Hepatocyte (in vitro differentiated cells): ENCODE data around the gene GNG7. TPM values are rescaled to one million over a fixed set of nuclear protein-coding genes. Genes with fewer than 3 reads are reported as not detected.

ENCODE experiments used
- DNase-seq: peaks from one replicate; pipeline ENCODE4 v3.0.0-alpha.2; 2016; ENCODE audit warnings: low spot score
- H2AFZ ChIP-seq: fragments of 200-600 bp; sonication (generic); 2 replicates; pipeline ENCODE4 v1.6.0; 2016; ENCODE audit warnings: antibody characterized with exemption, mild to moderate bottlenecking
- H3K27ac ChIP-seq: fragments of 200-600 bp; sonication (generic); 2 replicates; pipeline ENCODE4 v1.5.1; 2016; ENCODE audit warnings: mild to moderate bottlenecking
- H3K27me3 ChIP-seq: fragments of 200-600 bp; sonication (generic); 2 replicates; pipeline ENCODE4 v1.6.1; 2016
- H3K36me3 ChIP-seq: fragments of 200-600 bp; sonication (generic); replicated peaks from 2 replicates; pipeline ENCODE4 v1.5.1; 2016; ENCODE audit warnings: low read depth; ENCODE audit not compliant: insufficient read depth
- H3K4me1 ChIP-seq: fragments of 200-600 bp; sonication (generic); 2 replicates; pipeline ENCODE4 v1.5.1; 2016; ENCODE audit warnings: mild to moderate bottlenecking, moderate library complexity; ENCODE audit not compliant: insufficient read depth
- H3K4me2 ChIP-seq: fragments of 200-600 bp; sonication (generic); 2 replicates; pipeline ENCODE4 v1.6.0; 2016
- H3K4me3 ChIP-seq: fragments of 200-600 bp; sonication (generic); 2 replicates; pipeline ENCODE4 v1.5.1; 2016; ENCODE audit warnings: mild to moderate bottlenecking
- H3K79me2 ChIP-seq: fragments of 200-600 bp; sonication (generic); 2 replicates; pipeline ENCODE4 v1.6.0; 2017; ENCODE audit warnings: mild to moderate bottlenecking
- H3K9me2 ChIP-seq: fragments of 200-600 bp; sonication (generic); replicated peaks from 2 replicates; pipeline ENCODE4 v1.6.0; 2017; ENCODE audit warnings: mild to moderate bottlenecking; ENCODE audit not compliant: insufficient read depth
- H3K9me3 ChIP-seq: fragments of 200-600 bp; sonication (generic); 2 replicates; pipeline ENCODE4 v1.5.1; 2016; ENCODE audit warnings: low read depth, mild to moderate bottlenecking
- H4K20me1 ChIP-seq: fragments of 200-600 bp; sonication (generic); 2 replicates; pipeline ENCODE4 v1.6.0; 2016; ENCODE audit warnings: mild to moderate bottlenecking; ENCODE audit not compliant: insufficient read depth, poor library complexity, severe bottlenecking
- CTCF ChIP-seq: fragments of 200-600 bp; sonication (generic); IDR thresholded peaks from 2 replicates; pipeline ENCODE4 v1.5.1; 2016; ENCODE audit warnings: antibody characterized with exemption, mild to moderate bottlenecking; ENCODE audit not compliant: poor library complexity
- EZH2 ChIP-seq: fragments of 200-600 bp; sonication (generic); IDR thresholded peaks from 2 replicates; pipeline ENCODE4 v1.6.1; 2016; ENCODE audit warnings: antibody characterized with exemption, mild to moderate bottlenecking, borderline replicate concordance
- EZH2phosphoT487 ChIP-seq: fragments of 200-600 bp; sonication (generic); IDR thresholded peaks from one replicate; pipeline ENCODE4 v1.6.1; 2018; ENCODE audit warnings: antibody characterized with exemption, mild to moderate bottlenecking, low read depth, moderate library complexity; ENCODE audit not compliant: unreplicated experiment, severe bottlenecking
- WGBS: methylation state at CpG from one replicate; pipeline ENCODE4 v1.1.6; 2016; ENCODE audit warnings: low lambda C conversion rate; ENCODE audit errors: missing lambda C conversion rate; 5-methylcytosine and 5-hydroxymethylcytosine counted together
- polyA plus RNA-seq: library from polyadenylated mRNA; unstranded; fragments of >200 nt; fragmentation: Nextera tagmentation; extraction: Ambion mirVana; gene quantifications from 2 replicates; pipeline ENCODE4 v1.2.1, GENCODE V29; 2016
- total RNA-seq: library from RNA; depleted of rRNA; stranded (reverse); fragments of >200 nt; gene quantifications from 2 replicates; pipeline ENCODE4 v1.2.3, GENCODE V29; 2014

The GNG7 gene
- total and polyA plus RNA-seq, 2 experiments from 2014 or later = 1.2 to 1.9 TPM

GRCh38 chr19:2734589-2735288 is 32.2 kb upstream of the GNG7 start:
- H3K4me1 ChIP-seq = no peaks in the 10 kb centered on the region
- WGBS = 97% methylated on average over 26 of the region's 26 CpGs
- H3K4me2 ChIP-seq = no peak overlapping the region
- no peak overlapping the region for H3K27ac ChIP-seq
- no peaks in the 10 kb centered on the region for H3K9me2 ChIP-seq
- TF ChIP-seq CTCF (no peak), EZH2phosphoT487 (no peak), EZH2 (no peak)
- no peak overlapping the region for H2AFZ ChIP-seq
- H3K79me2 ChIP-seq = peaks cover 4% of the 10 kb centered on the region
- H3K27me3 ChIP-seq = no peaks in the 10 kb centered on the region
- H3K36me3 ChIP-seq = no peaks in the 10 kb centered on the region
- no peak overlapping the region for H3K4me3 ChIP-seq
- no peaks in the 10 kb centered on the region for H4K20me1 ChIP-seq
- no peaks in the 10 kb centered on the region for H3K9me3 ChIP-seq
- DNase-seq = no peak

GRCh38 chr19:2733930-2734588 is 31.6 kb upstream of the GNG7 start:
- no peak overlapping the region for H2AFZ ChIP-seq
- no peaks in the 10 kb centered on the region for H3K79me2 ChIP-seq
- no peaks in the 10 kb centered on the region for H3K9me3 ChIP-seq
- no peaks in the 10 kb centered on the region for H3K9me2 ChIP-seq
- 94% methylated on average over 35 of the region's 35 CpGs for WGBS
- no peak for DNase-seq
- H3K36me3 ChIP-seq = no peaks in the 10 kb centered on the region
- no peak overlapping the region for H3K4me3 ChIP-seq
- H3K27me3 ChIP-seq = no peaks in the 10 kb centered on the region
- no peak overlapping the region for H3K4me2 ChIP-seq
- no peaks in the 10 kb centered on the region for H3K4me1 ChIP-seq
- no peaks in the 10 kb centered on the region for H4K20me1 ChIP-seq
- no peak overlapping the region for H3K27ac ChIP-seq
- no peak for TF ChIP-seq CTCF
- no peak for TF ChIP-seq EZH2phosphoT487
- TF ChIP-seq EZH2 = no peak

GRCh38 chr19:2732883-2733282 is 30.4 kb upstream of the GNG7 start:
- no peaks in the 10 kb centered on the region for H3K4me1 ChIP-seq
- no peaks in the 10 kb centered on the region for H3K9me2 ChIP-seq
- H3K27me3 ChIP-seq = peaks cover 2% of the 10 kb centered on the region
- no peaks in the 10 kb centered on the region for H3K79me2 ChIP-seq
- no peak overlapping the region for H3K27ac ChIP-seq
- no peaks in the 10 kb centered on the region for H4K20me1 ChIP-seq
- TF ChIP-seq EZH2 (no peak), CTCF (no peak), EZH2phosphoT487 (no peak)
- no peaks in the 10 kb centered on the region for H3K36me3 ChIP-seq
- 97% methylated on average over 38 of the region's 38 CpGs for WGBS
- DNase-seq = no peak
- no peak overlapping the region for H3K4me2 ChIP-seq
- H3K9me3 ChIP-seq = no peaks in the 10 kb centered on the region
- no peak overlapping the region for H2AFZ ChIP-seq
- no peak overlapping the region for H3K4me3 ChIP-seq
